Activated CD4-positive, alpha-beta T cell treated with anti-CD3 and anti-CD28 coated beads, Interleukin-2, Interleukin-6, amounts not matched to agents 100 ng/mL and 50 ng/mL, durations not matched to agents 16 hours and 8 hours (primary cell): ENCODE results near the gene CABLES1.
"Not testable (repeated sequence)": the region's sequence is repeated elsewhere in the genome, so short reads cannot be mapped to it uniquely, and the experiment has no call there.

Source experiments
- DNase-seq: peaks from one replicate; pipeline ENCODE4 v3.0.0-alpha.2; 2020

CABLES1 gene

GRCh38 chr18:23143016-23143814 is 7.9 kb downstream of the CABLES1 start:
- no peak for DNase-seq

GRCh38 chr18:23143815-23144261 is 8.6 kb downstream of the CABLES1 start:
- DNase-seq = no peak

GRCh38 chr18:23144640-23145039 is 9.4 kb downstream of the CABLES1 start:
- no peak for DNase-seq

GRCh38 chr18:23145621-23146020 is 10.3 kb downstream of the CABLES1 start:
- DNase-seq = no peak

- no peak for DNase-seq
These were observed 11.7 kb downstream of the CABLES1 start for GRCh38 chr18:23146861-23147469.

GRCh38 chr18:23148382-23148781 is 13.1 kb downstream of the CABLES1 start:
- DNase-seq = no peak

GRCh38 chr18:23149570-23149969 is 14.3 kb downstream of the CABLES1 start:
- no peak for DNase-seq

GRCh38 chr18:23151414-23152099 is 16.3 kb downstream of the CABLES1 start:
- DNase-seq = no peak

GRCh38 chr18:23154030-23154429 is 18.7 kb downstream of the CABLES1 start:
- DNase-seq = no peak

GRCh38 chr18:23154823-23155500 is 19.7 kb downstream of the CABLES1 start:
- no peak for DNase-seq

- DNase-seq = no peak
These were observed 20.3 kb downstream of the CABLES1 start for GRCh38 chr18:23155537-23155936.

GRCh38 chr18:23156134-23156533 is 20.8 kb downstream of the CABLES1 start:
- no peak for DNase-seq

GRCh38 chr18:23158058-23158457 is 22.8 kb downstream of the CABLES1 start:
- no peak for DNase-seq

- DNase-seq = not testable (repeated sequence)
These were observed 23.6 kb downstream of the CABLES1 start for GRCh38 chr18:23158884-23159283.

- DNase-seq = no peak
These were observed 24.1 kb downstream of the CABLES1 start for GRCh38 chr18:23159344-23159743.

GRCh38 chr18:23162473-23162872 is 27.2 kb downstream of the CABLES1 start:
- no peak for DNase-seq

GRCh38 chr18:23163786-23164533 is 28.7 kb downstream of the CABLES1 start:
- DNase-seq = no peak

GRCh38 chr18:23165271-23166068 is 30.2 kb downstream of the CABLES1 start:
- DNase-seq = no peak

GRCh38 chr18:23166891-23167541 is 31.7 kb downstream of the CABLES1 start:
- DNase-seq = no peak

- DNase-seq = no peak
These were observed 34.4 kb downstream of the CABLES1 start for GRCh38 chr18:23169673-23170044.

GRCh38 chr18:23170137-23170536 is 34.9 kb downstream of the CABLES1 start:
- DNase-seq = no peak
